ENCODE results near the gene ZNF429.

- TF ChIP-seq, protein P1, sequence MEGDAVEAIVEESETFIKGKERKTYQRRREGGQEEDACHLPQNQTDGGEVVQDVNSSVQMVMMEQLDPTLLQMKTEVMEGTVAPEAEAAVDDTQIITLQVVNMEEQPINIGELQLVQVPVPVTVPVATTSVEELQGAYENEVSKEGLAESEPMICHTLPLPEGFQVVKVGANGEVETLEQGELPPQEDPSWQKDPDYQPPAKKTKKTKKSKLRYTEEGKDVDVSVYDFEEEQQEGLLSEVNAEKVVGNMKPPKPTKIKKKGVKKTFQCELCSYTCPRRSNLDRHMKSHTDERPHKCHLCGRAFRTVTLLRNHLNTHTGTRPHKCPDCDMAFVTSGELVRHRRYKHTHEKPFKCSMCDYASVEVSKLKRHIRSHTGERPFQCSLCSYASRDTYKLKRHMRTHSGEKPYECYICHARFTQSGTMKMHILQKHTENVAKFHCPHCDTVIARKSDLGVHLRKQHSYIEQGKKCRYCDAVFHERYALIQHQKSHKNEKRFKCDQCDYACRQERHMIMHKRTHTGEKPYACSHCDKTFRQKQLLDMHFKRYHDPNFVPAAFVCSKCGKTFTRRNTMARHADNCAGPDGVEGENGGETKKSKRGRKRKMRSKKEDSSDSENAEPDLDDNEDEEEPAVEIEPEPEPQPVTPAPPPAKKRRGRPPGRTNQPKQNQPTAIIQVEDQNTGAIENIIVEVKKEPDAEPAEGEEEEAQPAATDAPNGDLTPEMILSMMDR (IDR thresholded peaks at IDR 0.05) = no peak
- TF ChIP-seq POLR2AphosphoS5 (IDR thresholded peaks at IDR 0.05) (no peak), EP300 (IDR thresholded peaks at IDR 0.05) (no peak)
Measured at GRCh38 chr19:21568816-21569493, 63.6 kb downstream of the ZNF429 start.

Data from suprapubic skin (tissue), 4 donors.